Activated CD4-positive, alpha-beta T cell treated with anti-CD3 and anti-CD28 coated beads for 36 hours (primary cell): Measurements from ENCODE around the gene PMEL. TPM values are rescaled to one million over a fixed set of nuclear protein-coding genes. Genes with fewer than 3 reads are reported as not detected.
"Not testable (repeated sequence)": the region's sequence is repeated elsewhere in the genome, so short reads cannot be mapped to it uniquely, and the experiment has no call there.

Source experiments
- ATAC-seq: fragments of 200-7000 bp; cut with Tn5 transposase; one replicate; pipeline ENCODE4 v1.10.0; 2021; ENCODE audit warnings: mild to moderate bottlenecking, moderate library complexity
- CTCF ChIA-PET: fragments of 350-600 bp; sonication (Branson Sonifier 250); formaldehyde crosslinking; loops from one replicate; lab custom pipeline; 2021; ENCODE audit warnings: antibody characterized with exemption; lab: Charles Lee
- POLR2A ChIA-PET: fragments of 350-600 bp; sonication (Branson Sonifier 250); formaldehyde crosslinking; loops from one replicate; lab custom pipeline; 2021; ENCODE audit warnings: antibody characterized with exemption, inconsistent platforms; lab: Charles Lee
- DNase-seq: peaks from one replicate; pipeline ENCODE4 v3.0.0-alpha.2; 2020
- H3K27ac Mint-ChIP-seq: one replicate; pipeline ENCODE4 v1.8.0; 2021; ENCODE audit warnings: mixed read lengths
- H3K27me3 Mint-ChIP-seq: one replicate; pipeline ENCODE4 v1.8.0; 2021; ENCODE audit warnings: mixed read lengths
- H3K36me3 Mint-ChIP-seq: one replicate; pipeline ENCODE4 v1.8.0; 2021; ENCODE audit warnings: low read depth, mixed read lengths
- H3K4me1 Mint-ChIP-seq: one replicate; pipeline ENCODE4 v1.8.0; 2021; ENCODE audit warnings: mixed read lengths
- H3K4me3 Mint-ChIP-seq: one replicate; pipeline ENCODE4 v1.8.0; 2021; ENCODE audit warnings: mild to moderate bottlenecking, moderate library complexity, mixed read lengths
- H3K9me3 Mint-ChIP-seq: one replicate; pipeline ENCODE4 v1.8.0; 2021; ENCODE audit warnings: low read depth, mixed read lengths
- intact Hi-C, 2 experiments: fragments of 100-400 bp; cut with DNase I in 1 of 2; cut with micrococcal nuclease in 1 of 2; formaldehyde crosslinking; loops; one replicate each; pipeline versions ENCODE4 v1.14.2 to v1.15.1; 2022 to 2024; cut with DNase I, micrococcal nuclease
- total RNA-seq, 2 experiments: library from RNA; stranded (reverse); gene quantifications; one replicate each; pipeline ENCODE4 v1.2.3, GENCODE V29; 2021

PMEL gene
- total RNA-seq, 2 experiments from 2014 or later: 0.86 to 1.2 TPM

DNA sequence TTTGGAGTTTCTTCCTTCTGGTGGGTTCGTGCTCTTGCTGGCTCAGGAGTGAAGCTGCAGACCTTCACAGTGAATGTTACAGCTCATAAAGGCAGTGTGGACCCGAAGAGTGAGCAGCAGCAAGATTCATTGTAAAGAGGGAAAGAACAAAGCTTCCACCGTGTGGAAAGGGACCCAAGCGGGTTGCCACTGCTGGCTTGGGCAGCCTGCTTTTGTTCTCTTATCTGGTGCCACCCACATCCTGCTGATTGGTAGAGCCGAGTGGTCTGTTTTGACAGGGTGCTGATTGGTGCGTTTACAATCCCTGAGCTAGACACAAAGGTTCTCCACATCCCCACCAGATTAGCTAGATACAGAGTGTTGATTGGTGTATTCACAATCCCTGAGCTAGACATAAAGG is 33.7 kb upstream of the PMEL start:
- H3K9me3 Mint-ChIP-seq, H3K27ac Mint-ChIP-seq, H3K36me3 Mint-ChIP-seq, intact Hi-C loops, H3K4me3 Mint-ChIP-seq, ATAC-seq, H3K27me3 Mint-ChIP-seq: not testable (repeated sequence)
- peak; percentile 28 for DNase-seq
- CTCF ChIA-PET: interaction anchor here (1.0 to 5.8 kb wide), 6 partner anchors 12 to 46 kb away, joined by 3 to 49 read pairs (median 4); no protein-coding TSS in a partner anchor
- POLR2A ChIA-PET: interaction anchor here (1.2 kb wide), 1 partner anchor 119 kb away, joined by 3 read pairs; the partner anchor contains the start of gene ZC3H10
- H3K4me1 Mint-ChIP-seq: peaks cover 20% of the 10 kb centered on the region

DNA sequence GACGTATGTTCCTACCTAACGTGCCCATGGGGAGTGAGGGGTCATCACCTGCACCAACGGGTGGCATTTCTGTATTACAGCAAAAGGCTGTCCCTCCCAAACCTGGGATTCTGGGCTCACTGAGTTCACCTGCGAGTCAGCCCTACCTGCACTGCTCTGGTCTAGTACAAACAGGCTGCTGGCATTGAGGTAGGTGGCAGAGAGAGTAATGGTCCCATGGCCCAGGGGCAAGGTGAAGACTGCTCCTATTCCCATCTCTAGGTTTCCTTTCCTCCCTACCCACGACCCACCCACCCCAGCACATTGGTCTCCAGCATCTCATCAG is 31.7 kb upstream of the PMEL start:
- intact Hi-C loops: no loop called here
- DNase-seq (no peak), ATAC-seq (peak; percentile 24)
- CTCF ChIA-PET: interaction anchor here (0.7 to 5.8 kb wide), 10 partner anchors 8 to 274 kb away, joined by 3 to 69 read pairs (median 4); partner anchors contain the start of gene PA2G4
- POLR2A ChIA-PET: interaction anchor here (0.5 to 1.2 kb wide), 4 partner anchors 50 to 218 kb away, joined by 3 to 4 read pairs (median 3); partner anchors contain the start of gene DNAJC14
- H3K9me3 Mint-ChIP-seq: no peaks in the 10 kb centered on the region
- peak overlapping the region; percentile 56 for H3K4me3 Mint-ChIP-seq
- no peak overlapping the region for H3K27ac Mint-ChIP-seq
- peaks cover 3% of the 10 kb centered on the region for H3K27me3 Mint-ChIP-seq
- peaks cover 4% of the 10 kb centered on the region for H3K36me3 Mint-ChIP-seq
- peaks cover 20% of the 10 kb centered on the region for H3K4me1 Mint-ChIP-seq

DNA sequence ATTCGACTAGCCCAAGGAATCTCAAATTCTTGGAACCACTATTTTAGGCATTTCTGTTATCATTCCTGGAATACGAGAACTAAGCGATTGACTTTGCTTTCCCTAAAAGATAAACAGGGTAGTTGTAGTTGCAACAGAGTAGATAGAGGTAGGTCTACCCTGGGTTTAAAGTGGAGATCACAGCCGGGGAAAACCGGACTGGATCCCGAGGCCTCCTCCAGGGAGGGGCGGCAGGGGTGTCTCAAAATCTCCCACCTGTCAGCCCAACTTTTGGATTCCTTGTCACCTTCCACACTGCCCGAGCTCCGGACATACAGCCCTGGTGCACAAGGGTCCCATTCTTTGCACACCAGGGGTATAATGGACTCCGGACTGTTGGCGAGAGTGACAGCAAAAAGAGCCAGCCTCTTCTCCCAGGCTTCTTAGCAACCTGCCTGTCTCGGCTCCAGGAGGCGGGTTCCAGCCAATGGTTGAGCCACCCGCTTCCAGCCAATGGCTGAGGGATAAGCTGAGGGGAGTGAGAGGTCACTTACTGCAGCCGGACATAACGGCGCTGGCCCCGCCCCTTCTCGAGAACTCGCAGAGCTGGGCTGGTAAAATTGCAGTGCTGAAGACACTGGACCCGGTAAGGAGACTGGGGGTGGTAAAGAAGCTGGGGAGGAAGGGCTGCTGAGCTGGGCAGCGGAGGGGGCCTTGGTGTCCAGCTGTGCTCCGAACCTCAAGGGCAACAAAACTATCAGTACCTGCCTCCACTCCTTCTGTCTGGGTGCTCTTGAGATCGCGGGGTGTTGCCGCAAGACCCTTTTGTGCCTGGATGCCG is 31.1 kb upstream of the PMEL start, which contains the start of gene SUOX:
Gene SUOX, plus strand, starts transcription at position 562 of the 820 bp plus-strand sequence. CDS start 4,946 bp downstream, outside the sequence.
- DNase-seq (peak; percentile 65), ATAC-seq (peak; percentile 87)
- Mint-ChIP-seq H3K4me3 (peak within 1 kb of the TSS; percentile 56), H3K9me3 (no peaks in the 10 kb centered on the region), H3K36me3 (peaks cover 8% of the 10 kb centered on the region), H3K27ac (peak within 1 kb of the TSS; percentile 37), H3K4me1 (peaks cover 20% of the 10 kb centered on the region), H3K27me3 (peaks cover 3% of the 10 kb centered on the region)
- ChIA-PET POLR2A (interaction anchor here (0.5 to 1.3 kb wide), 9 partner anchors 13 to 217 kb away, joined by 3 to 6 read pairs (median 3); partner anchors contain the start of gene DNAJC14), CTCF (interaction anchor here (0.6 to 5.8 kb wide), 27 partner anchors 10 to 475 kb away, joined by 3 to 69 read pairs (median 5); partner anchors contain the start of genes IKZF4, PA2G4 and RAB5B)
- intact Hi-C loops: loop anchor here (1.0 kb wide), 3 partner anchors 32 to 107 kb away; partner anchors contain the start of genes RPS26 (in 2 of the 2) and PA2G4 (in 1 of the 2)

DNA sequence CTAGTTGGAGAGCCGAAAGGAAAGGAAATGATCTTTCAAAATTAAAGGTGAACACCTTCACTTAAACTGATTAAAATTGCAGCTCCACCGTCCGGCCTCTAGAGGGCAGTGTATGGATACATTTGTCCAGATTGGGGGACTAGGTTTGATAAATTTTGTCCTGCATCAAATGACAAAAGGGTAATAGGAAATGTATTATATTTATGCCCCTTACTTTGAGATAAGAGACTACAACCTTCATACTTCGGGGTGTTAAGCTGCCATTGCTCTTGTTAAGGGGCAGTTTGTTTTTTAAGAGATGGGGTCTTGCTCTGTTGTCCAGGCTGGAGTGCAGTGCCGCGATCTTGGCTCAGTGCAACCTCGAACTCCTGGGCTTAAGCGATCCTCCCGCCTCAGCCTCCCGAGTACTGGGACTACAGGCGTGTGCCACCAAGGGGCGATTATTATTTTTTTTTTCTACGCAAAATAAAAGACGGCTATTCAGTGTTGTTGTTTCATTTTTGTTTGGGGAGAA is 30.4 kb upstream of the PMEL start:
- ChIA-PET CTCF (interaction anchor here (0.6 to 5.8 kb wide), 40 partner anchors 11 to 1413 kb away, joined by 3 to 69 read pairs (median 5); partner anchors contain the start of genes IKZF4, PA2G4 and RAB5B), POLR2A (interaction anchor here (0.7 to 1.3 kb wide), 7 partner anchors 14 to 270 kb away, joined by 3 to 6 read pairs (median 4); partner anchors contain the start of gene RAB5B)
- intact Hi-C loops: loop anchor here (1.0 kb wide), 3 partner anchors 33 to 108 kb away; partner anchors contain the start of genes RPS26 (in 2 of the 2) and PA2G4 (in 1 of the 2)
- Mint-ChIP-seq H3K4me3 (peak overlapping the region; percentile 56), H3K9me3 (no peaks in the 10 kb centered on the region), H3K36me3 (peaks cover 14% of the 10 kb centered on the region), H3K27ac (peak overlapping the region; percentile 37), H3K27me3 (peaks cover 3% of the 10 kb centered on the region), H3K4me1 (peaks cover 20% of the 10 kb centered on the region)
- peak; percentile 61 for ATAC-seq
- DNase-seq: peak; percentile 79

DNA sequence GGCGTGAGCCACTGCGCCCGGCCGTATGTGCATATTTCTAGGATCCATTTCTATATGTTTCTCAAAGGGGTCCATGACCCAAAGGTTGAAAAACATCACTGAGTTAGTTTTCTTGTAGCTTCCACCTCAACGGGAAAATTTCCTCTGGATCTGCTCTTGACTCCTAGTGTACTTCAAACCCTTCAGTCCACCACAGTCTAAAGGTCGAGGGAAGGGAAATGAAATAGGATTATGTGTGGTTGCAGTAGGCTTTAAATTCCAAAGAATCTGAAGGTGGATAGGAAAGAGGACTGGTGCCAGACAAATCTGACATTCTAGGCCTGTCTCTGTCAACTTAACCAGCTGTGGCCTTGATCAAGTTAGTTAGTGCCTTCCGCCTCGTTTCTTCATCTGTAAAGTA is 29.5 kb upstream of the PMEL start:
- Mint-ChIP-seq H3K9me3 (no peaks in the 10 kb centered on the region), H3K27me3 (peaks cover 3% of the 10 kb centered on the region), H3K27ac (no peak overlapping the region), H3K36me3 (peaks cover 22% of the 10 kb centered on the region), H3K4me1 (peaks cover 20% of the 10 kb centered on the region), H3K4me3 (no peak overlapping the region)
- DNase-seq: no peak
- ChIA-PET POLR2A (interaction anchor here (0.7 to 1.3 kb wide), 3 partner anchors 49 to 271 kb away, joined by 3 to 6 read pairs (median 3); no protein-coding TSS in a partner anchor), CTCF (interaction anchor here (0.7 to 5.8 kb wide), 33 partner anchors 11 to 646 kb away, joined by 3 to 69 read pairs (median 5); partner anchors contain the start of genes IKZF4, PA2G4 and RAB5B)
- intact Hi-C loops: no loop called here
- no peak for ATAC-seq

DNA sequence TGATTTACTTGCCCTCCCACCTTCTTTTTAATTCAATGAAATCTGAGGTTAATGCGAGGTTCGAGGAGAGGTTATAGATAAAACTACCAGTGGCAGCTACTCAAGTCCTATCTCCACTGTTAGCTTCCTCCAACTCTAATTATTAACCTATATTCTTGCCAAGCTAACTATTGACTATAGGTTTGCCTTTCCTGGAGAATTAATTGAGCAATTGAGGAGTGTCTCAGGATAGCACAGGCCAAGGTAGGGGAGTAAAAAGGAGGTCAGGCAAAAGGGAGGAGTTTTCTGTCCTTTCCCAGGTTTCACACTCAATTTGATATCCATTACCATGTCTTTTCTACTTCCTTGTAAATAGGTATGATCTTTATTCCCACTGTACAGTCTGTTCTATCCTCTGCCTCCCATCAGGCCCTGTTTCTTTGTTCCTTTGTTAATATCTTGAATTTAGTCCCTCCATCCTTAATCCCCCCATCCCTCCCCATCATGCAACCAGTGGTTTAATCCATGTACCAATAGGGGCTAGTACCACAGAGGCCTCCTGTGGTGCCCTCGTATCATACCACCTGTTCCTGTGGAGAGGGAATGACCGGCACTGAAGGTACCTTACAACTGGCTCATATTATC is 27.5 kb upstream of the PMEL start:
- H3K27me3 Mint-ChIP-seq: peaks cover 2% of the 10 kb centered on the region
- peaks cover 32% of the 10 kb centered on the region for H3K36me3 Mint-ChIP-seq
- DNase-seq (no peak), ATAC-seq (no peak)
- peak overlapping the region; percentile 5 for H3K27ac Mint-ChIP-seq
- ChIA-PET CTCF (interaction anchor here (0.6 to 1.2 kb wide), 4 partner anchors 12 to 56 kb away, joined by 3 to 4 read pairs (median 3); no protein-coding TSS in a partner anchor), POLR2A (no interaction called here)
- no peak overlapping the region for H3K4me3 Mint-ChIP-seq
- peaks cover 14% of the 10 kb centered on the region for H3K4me1 Mint-ChIP-seq
- H3K9me3 Mint-ChIP-seq: no peaks in the 10 kb centered on the region
- intact Hi-C loops: no loop called here

DNA sequence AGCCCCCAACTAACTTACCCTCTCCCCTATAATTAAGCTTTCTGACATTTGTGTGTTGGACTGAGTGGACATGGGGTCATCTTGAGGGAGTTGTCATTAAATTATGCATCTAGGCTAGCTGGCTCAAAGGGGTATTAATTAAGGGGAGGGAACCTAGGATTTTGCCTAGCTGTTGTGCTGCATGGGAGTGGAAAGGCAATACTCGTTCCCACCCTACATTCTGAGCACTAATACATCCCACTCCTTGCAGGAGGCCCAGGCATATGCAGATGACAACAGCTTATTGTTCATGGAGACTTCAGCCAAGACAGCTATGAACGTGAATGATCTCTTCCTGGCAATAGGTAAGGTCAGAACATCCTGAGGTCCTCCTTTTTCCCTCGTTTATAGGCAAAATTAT is 25.3 kb upstream of the PMEL start:
- DNase-seq (no peak), ATAC-seq (no peak)
- H3K36me3 Mint-ChIP-seq: peaks cover 39% of the 10 kb centered on the region
- no peaks in the 10 kb centered on the region for H3K27me3 Mint-ChIP-seq
- H3K9me3 Mint-ChIP-seq: no peaks in the 10 kb centered on the region
- intact Hi-C loops: no loop called here
- ChIA-PET POLR2A (no interaction called here), CTCF (interaction anchor here (0.7 to 1.5 kb wide), 7 partner anchors 10 to 358 kb away, joined by 3 to 5 read pairs (median 3); partner anchors contain the start of gene RAB5B)
- no peak overlapping the region for H3K27ac Mint-ChIP-seq
- peaks cover 7% of the 10 kb centered on the region for H3K4me1 Mint-ChIP-seq
- no peak overlapping the region for H3K4me3 Mint-ChIP-seq

DNA sequence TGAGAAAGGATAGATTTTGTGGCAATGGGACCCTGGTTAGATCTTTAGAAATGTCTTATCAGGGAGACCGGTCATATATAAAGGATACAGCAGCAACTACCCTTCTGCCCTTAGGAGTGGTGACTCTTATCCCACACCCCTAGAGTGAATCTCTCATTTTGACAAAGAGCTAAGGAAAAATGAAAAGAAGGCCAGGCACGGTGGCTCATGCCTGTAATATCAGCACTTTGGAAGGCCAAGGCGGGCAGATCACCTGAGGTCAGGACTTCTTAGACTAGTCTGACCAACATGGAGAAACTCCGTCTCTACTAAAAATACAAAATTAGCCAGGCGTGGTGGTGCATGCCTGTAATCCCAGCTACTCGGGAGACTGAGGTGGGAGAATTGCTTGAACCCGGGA is 20.1 kb upstream of the PMEL start:
- intact Hi-C loops, H3K9me3 Mint-ChIP-seq, H3K4me1 Mint-ChIP-seq, H3K4me3 Mint-ChIP-seq, H3K27me3 Mint-ChIP-seq, DNase-seq, ATAC-seq, H3K27ac Mint-ChIP-seq: not testable (repeated sequence)
- POLR2A ChIA-PET: interaction anchor here (0.6 kb wide), 1 partner anchor 168 kb away, joined by 3 read pairs; the partner anchor contains the start of gene ORMDL2
- CTCF ChIA-PET: interaction anchor here (0.7 to 7.1 kb wide), 3 partner anchors 8 to 14 kb away, joined by 3 to 57 read pairs (median 3); partner anchors contain the start of gene SUOX
- H3K36me3 Mint-ChIP-seq: peaks cover 37% of the 10 kb centered on the region

DNA sequence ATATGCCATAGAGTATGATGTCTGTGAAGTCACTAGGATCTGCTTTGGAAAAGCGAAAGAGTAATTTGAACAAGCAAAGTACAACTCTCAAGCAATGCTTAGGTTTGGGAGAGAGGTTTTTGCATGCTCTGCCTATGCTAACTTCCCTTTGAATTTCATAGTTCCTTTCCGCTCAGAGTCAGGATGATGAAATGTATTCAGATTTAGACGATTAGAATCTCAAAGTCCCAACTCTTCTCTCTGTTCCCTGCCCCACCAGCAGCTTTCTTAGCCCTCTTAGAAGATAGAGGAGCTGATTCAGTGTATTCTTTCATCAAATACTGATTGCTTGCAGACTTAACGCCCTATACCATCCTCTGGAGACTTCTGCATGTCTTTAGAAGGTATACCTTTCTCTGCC is 19.5 kb upstream of the PMEL start:
- DNase-seq: no peak
- no peak overlapping the region for H3K27ac Mint-ChIP-seq
- peaks cover 5% of the 10 kb centered on the region for H3K4me1 Mint-ChIP-seq
- no peak for ATAC-seq
- ChIA-PET POLR2A (interaction anchor here (0.6 kb wide), 1 partner anchor 167 kb away, joined by 3 read pairs; the partner anchor contains the start of gene ORMDL2), CTCF (interaction anchor here (0.7 to 7.1 kb wide), 4 partner anchors 11 to 247 kb away, joined by 3 to 57 read pairs (median 6); partner anchors contain the start of genes RAB5B and SUOX)
- peaks cover 36% of the 10 kb centered on the region for H3K36me3 Mint-ChIP-seq
- intact Hi-C loops: no loop called here
- no peaks in the 10 kb centered on the region for H3K9me3 Mint-ChIP-seq
- H3K4me3 Mint-ChIP-seq: no peak overlapping the region
- no peaks in the 10 kb centered on the region for H3K27me3 Mint-ChIP-seq

DNA sequence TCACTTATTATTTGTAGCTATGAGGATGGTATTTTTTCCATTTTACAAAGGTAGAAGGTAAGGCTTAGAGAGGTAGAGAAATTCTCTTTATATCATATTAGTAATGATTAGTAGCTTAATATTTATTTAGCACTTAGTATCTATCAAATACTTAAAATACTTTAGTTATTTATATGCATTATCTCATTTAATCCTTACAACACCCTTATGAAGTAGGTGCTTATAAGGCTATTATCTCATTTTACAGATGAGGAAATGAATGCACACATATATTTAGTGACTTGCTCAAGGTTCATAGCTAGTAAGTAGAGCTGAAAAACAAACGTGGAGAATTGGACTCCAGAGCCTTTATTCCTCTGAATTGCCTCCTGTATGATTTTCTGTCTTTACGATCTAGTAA is 19.0 kb upstream of the PMEL start:
- no peak overlapping the region for H3K4me3 Mint-ChIP-seq
- POLR2A ChIA-PET: no interaction called here

More for the DNA sequence above, 19.0 kb upstream of the PMEL start:
- Mint-ChIP-seq H3K9me3 (no peaks in the 10 kb centered on the region), H3K36me3 (peaks cover 33% of the 10 kb centered on the region), H3K4me1 (peaks cover 5% of the 10 kb centered on the region), H3K27me3 (no peaks in the 10 kb centered on the region), H3K27ac (no peak overlapping the region)
- ATAC-seq: no peak
- intact Hi-C loops: no loop called here
- CTCF ChIA-PET: interaction anchor here (1.3 to 7.1 kb wide), 3 partner anchors 11 to 246 kb away, joined by 5 to 57 read pairs (median 6); partner anchors contain the start of genes RAB5B and SUOX
- DNase-seq: no peak
